Measurements from ENCODE around the gene PLCB4.

PLCB4 gene

GRCh38 chr20:9061434-9061833, 7.5 kb upstream of the PLCB4 start:
- no peak for DNase-seq

GRCh38 chr20:9062066-9062465, 6.8 kb upstream of the PLCB4 start:
- DNase-seq, result no peak

- peak; percentile 21 for DNase-seq
These were observed 2.7 kb upstream of the PLCB4 start for GRCh38 chr20:9066191-9066590.

- peak; percentile 46 for DNase-seq
These were observed 570 bp upstream of the PLCB4 start for GRCh38 chr20:9068233-9068801.

GRCh38 chr20:9070304-9070703, 1.4 kb downstream of the PLCB4 start:
- no peak for DNase-seq

- peak; percentile 11 for DNase-seq
These were observed 3.3 kb downstream of the PLCB4 start for GRCh38 chr20:9071976-9072726.

- no peak for DNase-seq
These were observed 4.1 kb downstream of the PLCB4 start for GRCh38 chr20:9072861-9073500.

GRCh38 chr20:9075264-9076095, 6.6 kb downstream of the PLCB4 start:
- DNase-seq, result no peak

- no peak for DNase-seq
These were observed 7.6 kb downstream of the PLCB4 start for GRCh38 chr20:9076440-9076839.

GRCh38 chr20:9078826-9079731, 10.2 kb downstream of the PLCB4 start:
- no peak for DNase-seq

- peak; percentile 59 for DNase-seq
These were observed 12.6 kb downstream of the PLCB4 start for GRCh38 chr20:9081423-9081966.

- DNase-seq, result no peak
These were observed 13.9 kb downstream of the PLCB4 start for GRCh38 chr20:9082741-9083140.

- DNase-seq, result no peak
These were observed 18.8 kb downstream of the PLCB4 start for GRCh38 chr20:9087531-9088217.

GRCh38 chr20:9088556-9088955, 19.7 kb downstream of the PLCB4 start:
- DNase-seq, result no peak

- DNase-seq, result no peak
These were observed 23.2 kb downstream of the PLCB4 start for GRCh38 chr20:9092113-9092512.

GRCh38 chr20:9092655-9093054, 23.8 kb downstream of the PLCB4 start:
- DNase-seq, result no peak

GRCh38 chr20:9093218-9093957, 24.5 kb downstream of the PLCB4 start:
- DNase-seq, result no peak

- no peak for DNase-seq
These were observed 30.5 kb downstream of the PLCB4 start for GRCh38 chr20:9099372-9099771.

- DNase-seq, result no peak
These were observed 31.8 kb downstream of the PLCB4 start for GRCh38 chr20:9100691-9101090.

- DNase-seq, result no peak
These were observed 33.6 kb downstream of the PLCB4 start for GRCh38 chr20:9102456-9102855.
